DMS 273 (cell line): ENCODE data around the gene ECPAS.
A peak's percentile ranks its signal among the peaks of the same experiment; 100 is the strongest.
"Not testable (repeated sequence)": the region's sequence is repeated elsewhere in the genome, so short reads cannot be mapped to it uniquely, and the experiment has no call there.

Experiments used
- DNase-seq: peaks from one replicate; lab custom pipeline; 2025; ENCODE audit not compliant: unreplicated experiment; lab: John Stamatoyannopoulos, UW

The ECPAS gene

GRCh38 chr9:111356481-111357244, 127.5 kb downstream of the ECPAS start:
- DNase-seq, result peak; percentile 36

GRCh38 chr9:111352545-111352944, 131.6 kb downstream of the ECPAS start:
- DNase-seq, result no peak

GRCh38 chr9:111350556-111350955, 133.6 kb downstream of the ECPAS start:
- DNase-seq, result no peak

GRCh38 chr9:111349766-111350165, 134.4 kb downstream of the ECPAS start:
- no peak for DNase-seq

- no peak for DNase-seq
Observed at GRCh38 chr9:111348821-111349271, 135.3 kb downstream of the ECPAS start.

- not testable (repeated sequence) for DNase-seq
Observed at GRCh38 chr9:111334318-111334863, 149.8 kb downstream of the ECPAS start.

- DNase-seq, result no peak
Observed at GRCh38 chr9:111330124-111330523, 154.1 kb downstream of the ECPAS start, which contains the start of gene OR2K2. Gene OR2K2 (minus strand): TSS chr9:111330224. CDS start chr9:111328433, 1,791 bp downstream.

- DNase-seq, result no peak
Observed at GRCh38 chr9:111320631-111321030, 163.6 kb downstream of the ECPAS start.

- DNase-seq, result no peak
Observed at GRCh38 chr9:111316796-111317195, 167.4 kb downstream of the ECPAS start.
